ENCODE measurements around the gene TAB2. TPM values are rescaled to one million over a fixed set of nuclear protein-coding genes. Genes with fewer than 3 reads are reported as not detected.

Gene TAB2
- polyA plus RNA-seq, 3 donors: 3.1 to 32.0 (median 6.0) TPM

DNA sequence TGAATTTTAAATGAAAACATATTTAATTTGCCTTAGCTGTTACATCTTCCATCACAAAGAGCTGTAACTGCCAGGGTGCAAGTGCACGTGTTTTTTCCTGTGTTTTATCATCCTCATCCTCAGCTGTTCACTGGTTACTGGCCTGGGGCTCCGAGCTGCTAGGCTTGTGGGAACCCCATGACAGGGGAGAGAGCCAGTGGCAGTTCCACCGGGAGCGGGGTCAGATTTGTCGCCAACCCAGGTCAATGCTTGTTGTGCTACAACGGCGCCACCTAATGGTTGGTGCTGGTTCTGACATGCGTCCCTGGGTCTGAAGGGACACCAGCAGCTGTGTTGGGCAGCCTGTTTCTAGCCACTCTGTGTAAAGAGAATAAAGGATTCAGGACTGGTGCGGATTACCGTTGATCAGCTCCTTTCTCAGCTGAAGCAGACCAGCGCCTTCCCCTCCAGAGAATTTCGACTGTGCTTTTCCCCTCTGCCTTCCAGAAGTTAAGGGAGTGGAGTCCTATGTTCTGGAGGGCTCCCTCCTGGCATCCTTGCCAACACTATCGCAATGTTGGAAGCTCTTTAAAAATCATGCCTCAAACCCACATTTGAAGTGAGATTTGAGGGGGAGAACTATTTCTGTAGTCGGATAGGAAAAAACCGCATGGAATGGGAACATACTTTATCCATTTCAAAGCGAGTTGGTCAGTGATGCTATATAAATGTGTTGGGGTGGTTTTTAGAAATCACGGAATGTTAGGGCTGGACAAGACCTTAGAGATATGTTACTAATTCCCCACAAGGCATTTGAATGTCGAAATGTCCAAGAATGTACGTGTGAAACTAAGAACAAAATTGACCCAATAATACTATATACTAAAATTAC is 114.6 kb downstream of the TAB2 start:
- H3K9me3 ChIP-seq (replicated peaks in 1 of 2; ENCODE audit: control insufficient read depth in 1 of 2, insufficient read depth in 1 of 2, low read length in 2 of 2): no peaks in the 10 kb centered on the region
- H3K4me1 ChIP-seq (ENCODE audit: control insufficient read depth in 1 of 2, insufficient read depth in 2 of 2, low read length in 2 of 2): peaks cover 3 to 4% of the 10 kb centered on the region in 2 donors
- Mint-ChIP-seq H3K27me3 (ENCODE audit: low read depth in 3 of 3) (peaks cover 0 to 5% (median 2%) of the 10 kb centered on the region in 3 donors), H3K36me3 (no peaks in the 10 kb centered on the region), H3K27ac (no peak overlapping the region), H3K4me3 (peak overlapping the region; percentile 37 to 65), H3K4me1 (peaks cover 3% of the 10 kb centered on the region), H3K9me3 (no peaks in the 10 kb centered on the region)
- H3K4me2 ChIP-seq (replicated peaks; ENCODE audit: extremely low read depth, low read length, poor library complexity, severe bottlenecking): peak overlapping the region; percentile 36
- H3K4me3 ChIP-seq (replicated peaks in 1 of 3; ENCODE audit: low read depth in 2 of 3, low read length in 3 of 3): no peak overlapping the region
- H2AFZ ChIP-seq (ENCODE audit: insufficient read depth, low read depth, low read length, poor library complexity, severe bottlenecking): peak overlapping the region; percentile 48
- TF ChIP-seq, protein P1, sequence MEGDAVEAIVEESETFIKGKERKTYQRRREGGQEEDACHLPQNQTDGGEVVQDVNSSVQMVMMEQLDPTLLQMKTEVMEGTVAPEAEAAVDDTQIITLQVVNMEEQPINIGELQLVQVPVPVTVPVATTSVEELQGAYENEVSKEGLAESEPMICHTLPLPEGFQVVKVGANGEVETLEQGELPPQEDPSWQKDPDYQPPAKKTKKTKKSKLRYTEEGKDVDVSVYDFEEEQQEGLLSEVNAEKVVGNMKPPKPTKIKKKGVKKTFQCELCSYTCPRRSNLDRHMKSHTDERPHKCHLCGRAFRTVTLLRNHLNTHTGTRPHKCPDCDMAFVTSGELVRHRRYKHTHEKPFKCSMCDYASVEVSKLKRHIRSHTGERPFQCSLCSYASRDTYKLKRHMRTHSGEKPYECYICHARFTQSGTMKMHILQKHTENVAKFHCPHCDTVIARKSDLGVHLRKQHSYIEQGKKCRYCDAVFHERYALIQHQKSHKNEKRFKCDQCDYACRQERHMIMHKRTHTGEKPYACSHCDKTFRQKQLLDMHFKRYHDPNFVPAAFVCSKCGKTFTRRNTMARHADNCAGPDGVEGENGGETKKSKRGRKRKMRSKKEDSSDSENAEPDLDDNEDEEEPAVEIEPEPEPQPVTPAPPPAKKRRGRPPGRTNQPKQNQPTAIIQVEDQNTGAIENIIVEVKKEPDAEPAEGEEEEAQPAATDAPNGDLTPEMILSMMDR (IDR thresholded peaks at IDR 0.05): peak; percentile 97
- WGBS (ENCODE audit: insufficient coverage): 8% methylated on average over 10 of the region's 19 CpGs
- H3K9ac ChIP-seq (ENCODE audit: insufficient read depth, low read length, poor library complexity, severe bottlenecking): no peak overlapping the region
- intact Hi-C loops (cut with micrococcal nuclease): loop anchor here (2.0 to 5.0 kb wide), 4 partner anchors 349 to 405 kb away; no protein-coding TSS in a partner anchor
- no peak overlapping the region for H3K27ac ChIP-seq (ENCODE audit: low read depth in 1 of 2, low read length in 2 of 2)
- no peaks in the 10 kb centered on the region for H3K79me2 ChIP-seq (ENCODE audit: insufficient read depth, low read length)
- no peaks in the 10 kb centered on the region for H3K27me3 ChIP-seq (ENCODE audit: control insufficient read depth in 2 of 2, insufficient read depth in 2 of 2, low read length in 2 of 2)
- H3K36me3 ChIP-seq (replicated peaks in 1 of 2; ENCODE audit: control insufficient read depth in 1 of 2, insufficient read depth in 2 of 2, low read length in 2 of 2): no peaks in the 10 kb centered on the region
- no peaks in the 10 kb centered on the region for H4K20me1 ChIP-seq (ENCODE audit: insufficient read depth, low read length)
- DNase-seq: peak; percentile 74 to 84 (median 82)

DNA sequence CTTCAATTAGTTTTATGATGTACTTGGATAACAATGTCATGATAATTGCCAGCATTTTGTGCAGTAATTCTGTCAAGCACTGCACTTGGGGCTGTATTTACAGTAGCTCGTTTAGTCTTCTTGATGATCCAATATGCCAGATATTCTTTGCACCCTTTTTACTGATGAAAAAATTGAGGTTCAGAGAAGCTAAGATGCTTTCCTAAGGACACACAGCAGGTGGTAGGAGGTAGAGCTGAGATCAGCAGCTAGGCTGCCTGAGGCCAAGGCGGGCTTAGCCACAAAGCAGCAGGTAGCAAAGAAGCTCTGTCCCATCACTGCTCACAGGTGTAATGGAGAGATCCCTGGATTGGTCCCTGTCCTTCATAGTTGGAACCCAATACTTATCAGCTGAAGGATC is 115.9 kb downstream of the TAB2 start:
- peaks cover 3% of the 10 kb centered on the region for H3K4me1 Mint-ChIP-seq
- Histone ChIP-seq H2AFZ (ENCODE audit: insufficient read depth, low read depth, low read length, poor library complexity, severe bottlenecking) (no peak overlapping the region), H3K36me3 (replicated peaks in 1 of 2; ENCODE audit: control insufficient read depth in 1 of 2, insufficient read depth in 2 of 2, low read length in 2 of 2) (no peaks in the 10 kb centered on the region), H3K9me3 (replicated peaks in 1 of 2; ENCODE audit: control insufficient read depth in 1 of 2, insufficient read depth in 1 of 2, low read length in 2 of 2) (no peaks in the 10 kb centered on the region), H3K27me3 (ENCODE audit: control insufficient read depth in 2 of 2, insufficient read depth in 2 of 2, low read length in 2 of 2) (no peaks in the 10 kb centered on the region), H3K4me1 (ENCODE audit: control insufficient read depth in 1 of 2, insufficient read depth in 2 of 2, low read length in 2 of 2) (peaks cover 3 to 4% of the 10 kb centered on the region in 2 donors), H4K20me1 (ENCODE audit: insufficient read depth, low read length) (no peaks in the 10 kb centered on the region), H3K4me3 (replicated peaks in 1 of 3; ENCODE audit: low read depth in 2 of 3, low read length in 3 of 3) (no peak overlapping the region), H3K27ac (ENCODE audit: low read depth in 1 of 2, low read length in 2 of 2) (no peak overlapping the region), H3K79me2 (ENCODE audit: insufficient read depth, low read length) (no peaks in the 10 kb centered on the region), H3K4me2 (replicated peaks; ENCODE audit: extremely low read depth, low read length, poor library complexity, severe bottlenecking) (no peak overlapping the region), H3K9ac (ENCODE audit: insufficient read depth, low read length, poor library complexity, severe bottlenecking) (no peak overlapping the region)
- TF ChIP-seq, protein P1 (IDR thresholded peaks at IDR 0.05): no peak
- H3K27ac Mint-ChIP-seq: peak overlapping the region in 1 of 7 donors; percentile 4
- no peak for DNase-seq
- H3K27me3 Mint-ChIP-seq (ENCODE audit: low read depth in 3 of 3): peaks cover 0 to 7% (median 2%) of the 10 kb centered on the region in 3 donors
- no peaks in the 10 kb centered on the region for H3K9me3 Mint-ChIP-seq
- intact Hi-C loops (cut with micrococcal nuclease): loop anchor here (2.0 to 5.0 kb wide), 3 partner anchors 351 to 406 kb away; no protein-coding TSS in a partner anchor
- no peaks in the 10 kb centered on the region for H3K36me3 Mint-ChIP-seq
- WGBS (ENCODE audit: insufficient coverage): 67% methylated on average over 1 of the region's 2 CpGs
- no peak overlapping the region for H3K4me3 Mint-ChIP-seq
